DMS153 treated with DMSO at 0.1 percent for 48 hours (cell line): ENCODE data around the gene EDIL3.

ENCODE experiments used
- DNase-seq: peaks from one replicate; lab custom pipeline; 2025; ENCODE audit not compliant: unreplicated experiment; lab: John Stamatoyannopoulos, UW

The EDIL3 gene

DNA sequence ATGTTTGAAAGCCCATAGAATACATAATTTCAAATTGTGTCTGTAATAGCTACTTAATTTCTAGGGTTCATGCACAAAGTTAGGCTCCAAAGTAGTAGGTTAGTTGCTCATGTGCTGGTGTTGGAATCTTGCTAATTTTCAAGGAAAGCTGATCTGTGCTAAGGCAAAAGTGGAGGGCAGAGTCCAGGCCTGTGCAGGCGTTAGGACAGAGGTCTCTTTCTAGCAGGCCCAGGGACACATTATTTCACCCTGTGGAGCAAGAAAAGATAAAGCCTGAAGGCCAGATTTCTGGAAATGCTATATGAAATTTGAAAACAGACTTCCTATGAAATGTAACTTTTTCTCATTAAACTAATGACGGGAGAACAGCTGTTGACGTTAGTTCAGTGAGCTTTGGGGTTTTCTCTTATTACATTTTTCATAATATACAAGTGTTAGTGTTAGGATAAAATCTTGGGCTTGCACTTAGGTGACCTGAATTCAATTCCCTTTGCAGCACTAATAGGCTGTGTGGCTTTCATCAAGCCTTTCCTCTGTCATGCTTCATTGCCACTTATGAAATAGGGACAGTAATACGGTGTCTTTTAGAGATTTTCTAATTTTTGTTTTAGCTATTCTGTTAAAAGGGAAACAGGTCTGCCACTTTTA, 467.3 kb downstream of the EDIL3 start:
- DNase-seq: no peak

DNA sequence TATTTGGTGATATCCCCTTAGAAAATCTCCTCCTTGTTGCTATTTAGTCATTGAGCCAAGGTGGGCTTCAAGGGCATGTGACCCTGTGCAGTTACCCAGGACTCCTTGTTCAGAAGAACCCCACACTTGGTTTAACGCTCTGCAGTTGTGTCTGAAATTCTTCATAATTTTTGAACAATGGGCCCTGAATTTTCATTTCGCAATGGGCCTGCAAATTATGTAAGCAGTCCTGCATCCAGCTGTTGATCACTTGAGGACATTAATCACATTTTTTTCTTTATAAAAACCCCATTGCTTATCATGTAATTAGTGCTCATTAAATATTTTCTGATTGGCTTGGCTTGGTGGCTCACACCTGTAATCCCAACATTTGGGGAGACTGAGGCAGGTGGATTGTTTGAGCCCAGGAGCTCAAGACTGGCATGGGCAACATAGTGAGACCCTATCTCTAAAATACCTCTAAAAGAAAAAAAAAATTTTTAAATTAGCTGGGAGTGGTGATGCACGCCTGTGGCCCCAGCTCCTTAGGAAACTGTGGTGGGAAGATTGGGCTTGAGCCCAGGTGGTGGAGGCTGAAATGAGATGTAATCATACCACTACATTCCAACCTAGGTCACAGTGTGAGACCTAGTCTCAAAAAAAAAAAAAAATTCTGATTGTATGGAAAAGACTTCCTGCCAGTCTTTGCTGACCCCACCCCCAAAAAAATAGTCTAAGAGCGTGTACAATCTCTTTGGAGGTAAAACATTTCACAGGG, 469.8 kb downstream of the EDIL3 start:
- DNase-seq: no peak

DNA sequence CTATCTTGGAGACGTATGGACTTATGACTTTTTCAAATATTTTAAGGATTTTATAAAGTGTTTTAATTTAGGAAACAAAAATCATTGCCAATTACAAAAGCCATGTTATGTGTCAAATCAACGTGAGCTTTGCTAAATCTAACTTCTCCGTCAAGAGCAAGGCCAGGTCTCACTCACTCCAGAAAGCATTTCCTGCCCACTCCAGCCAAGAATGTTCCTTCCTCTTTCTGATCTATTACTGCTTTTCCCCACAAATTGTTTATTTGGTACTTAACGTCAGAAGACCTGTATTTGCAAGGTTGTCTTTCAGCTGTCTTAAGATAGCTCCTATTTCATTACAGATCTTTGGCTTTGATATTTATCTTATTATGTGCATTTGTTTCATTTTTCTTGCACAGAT, 470.5 kb downstream of the EDIL3 start:
- DNase-seq: no peak

DNA sequence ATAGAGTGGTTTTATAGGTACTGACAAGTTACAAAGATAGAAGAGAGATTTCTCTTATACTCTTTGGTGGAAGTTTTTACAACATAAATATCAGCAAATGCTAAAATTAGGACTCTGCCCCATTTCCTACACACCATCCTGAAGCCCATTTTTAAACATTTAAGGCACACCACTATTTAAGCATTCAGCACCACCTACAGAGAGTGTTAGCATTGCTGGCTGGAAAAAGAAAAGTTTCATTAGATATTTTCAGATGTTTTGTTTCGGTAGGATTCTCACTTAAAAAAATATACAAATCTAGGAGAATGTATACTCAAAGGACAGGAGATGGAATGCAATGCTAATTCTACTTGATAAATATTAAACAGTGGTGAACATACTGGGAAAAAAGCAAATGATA, 471.1 kb downstream of the EDIL3 start:
- DNase-seq: no peak

DNA sequence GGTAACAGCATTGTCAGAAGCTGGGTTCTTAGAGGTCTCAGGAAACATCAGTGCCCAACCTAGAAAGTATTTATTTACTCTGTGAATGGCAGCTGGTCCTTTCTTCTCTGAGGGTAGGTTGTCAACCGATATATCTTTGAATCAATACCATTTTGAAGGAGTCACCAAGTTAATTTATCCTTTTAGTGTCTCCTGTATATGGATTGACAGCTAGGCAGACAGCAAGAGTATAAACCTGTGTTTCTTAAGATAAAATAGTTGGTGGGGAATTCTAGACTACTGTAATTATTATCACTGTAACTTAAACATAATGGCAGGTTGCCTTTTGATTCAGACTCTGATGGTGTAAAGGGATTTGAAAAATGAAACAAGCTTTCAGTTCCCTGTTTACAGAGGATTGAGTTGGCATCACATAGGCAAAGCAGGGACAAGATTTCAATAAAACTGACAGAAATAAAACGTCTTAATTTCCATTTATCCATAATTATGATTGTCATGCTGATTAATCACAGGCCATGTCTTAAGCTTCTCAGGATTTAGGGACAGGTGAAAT, 473.2 kb downstream of the EDIL3 start:
- no peak for DNase-seq

DNA sequence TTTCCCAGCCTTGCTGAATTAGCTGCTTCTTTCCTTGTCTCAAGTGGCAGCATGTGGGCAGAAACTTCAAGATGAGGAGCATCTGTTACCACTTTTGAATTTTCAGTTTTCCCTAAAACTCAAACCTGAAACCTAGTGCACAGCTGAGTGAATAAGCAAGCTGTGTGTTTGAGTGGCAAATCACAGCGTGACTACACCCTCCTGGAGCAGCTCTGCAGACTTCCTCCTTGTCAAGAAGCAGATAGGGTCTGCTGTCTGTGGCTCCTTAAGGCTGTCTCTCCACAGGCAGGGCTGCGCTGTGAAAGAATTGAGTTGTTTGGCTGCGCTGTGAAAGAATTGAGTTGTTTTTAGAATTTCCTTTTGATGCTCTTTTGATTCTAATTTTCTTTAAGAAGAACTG, 484.4 kb downstream of the EDIL3 start:
- no peak for DNase-seq

DNA sequence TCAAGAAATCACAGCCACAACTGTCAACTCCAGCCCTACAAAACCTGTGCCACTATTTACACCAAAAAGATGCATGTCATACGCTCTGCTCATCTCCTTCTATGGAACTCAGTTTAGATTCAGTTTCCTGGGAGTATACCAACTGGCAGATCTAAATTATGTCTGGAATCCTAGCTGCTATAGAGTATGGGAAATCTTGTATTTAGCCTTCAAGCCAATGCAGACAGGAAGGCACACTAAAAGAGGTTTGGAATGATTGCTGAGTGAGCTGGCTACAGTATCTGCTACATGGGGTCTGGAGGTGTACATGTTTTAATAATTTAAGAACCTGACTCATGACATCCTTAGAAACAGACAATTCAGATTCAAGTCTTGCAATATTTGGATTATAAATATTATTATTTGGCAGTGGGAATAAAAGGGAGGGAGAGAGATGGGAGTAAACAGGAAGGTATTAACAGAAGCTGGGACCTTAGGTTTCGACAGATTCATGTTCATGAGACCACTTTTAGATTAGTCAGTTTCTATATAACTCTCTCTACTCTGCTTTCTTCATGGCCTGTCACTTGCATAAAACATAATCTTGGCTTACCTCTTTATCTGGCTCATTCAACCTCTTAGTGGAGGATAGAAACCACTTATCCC, 485.2 kb downstream of the EDIL3 start:
- no peak for DNase-seq

DNA sequence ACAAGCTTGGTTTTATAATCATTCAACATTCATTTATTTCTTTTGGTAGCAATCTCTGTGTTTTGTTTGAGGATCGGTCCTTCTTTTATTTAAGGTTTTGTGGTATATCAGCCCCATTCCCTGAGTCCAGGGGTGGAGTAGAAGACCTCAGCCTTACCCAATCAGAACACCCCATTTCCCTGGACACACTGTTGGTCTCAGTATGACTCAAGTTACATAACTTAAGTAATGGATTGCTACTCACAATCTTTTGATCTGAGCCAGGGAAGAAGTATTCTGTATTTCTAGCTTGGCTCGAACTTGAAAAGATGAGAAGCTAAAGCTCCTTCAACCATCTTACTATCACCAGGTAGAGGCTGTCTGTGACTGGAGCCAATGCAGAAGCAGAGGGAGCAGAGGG, 488.8 kb downstream of the EDIL3 start:
- DNase-seq: no peak

DNA sequence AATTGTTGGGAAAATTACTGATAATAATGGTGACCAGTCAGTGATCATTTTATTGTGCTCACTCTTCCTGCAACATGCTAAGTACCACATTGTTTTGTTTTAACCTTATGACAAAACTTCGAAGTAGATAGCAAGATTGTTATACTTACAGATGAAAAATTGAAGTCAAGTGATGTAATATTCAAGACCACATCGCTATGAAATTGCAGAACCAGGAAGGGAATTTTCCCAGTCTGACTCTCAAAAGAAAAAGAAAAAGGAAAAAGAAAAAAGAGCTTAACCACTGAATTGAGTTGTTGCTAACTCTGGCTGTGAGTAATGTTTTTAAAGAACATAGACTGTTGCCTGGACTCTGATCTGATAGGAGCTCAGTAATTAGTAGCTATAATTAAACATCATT, 493.4 kb downstream of the EDIL3 start:
- no peak for DNase-seq
